Coronary artery (tissue), 2 donors: ENCODE data around the gene FLYWCH1.
"Not testable (repeated sequence)": the region's sequence is repeated elsewhere in the genome, so short reads cannot be mapped to it uniquely, and the experiment has no call there.

ENCODE experiments used
- DNase-seq: peaks from one replicate; pipeline ENCODE4 v3.0.0-alpha.2; 2017; ENCODE audit warnings: low spot score
- H3K27ac ChIP-seq, 2 donors: fragments of 200-600 bp; sonication (generic); one replicate each; pipeline ENCODE4 v1.5.1; 2016 to 2019
- H3K4me3 ChIP-seq: fragments of 200-600 bp; sonication (generic); 2 replicates; pipeline ENCODE4 v1.5.1; 2016; ENCODE audit warnings: mild to moderate bottlenecking, moderate library complexity
- TF ChIP-seq, protein P1 (sequence below): fragments of 200-600 bp; sonication (generic); IDR thresholded peaks from one replicate; pipeline ENCODE4 v1.5.1; 2019; ENCODE audit warnings: antibody characterized with exemption

FLYWCH1 gene

DNA sequence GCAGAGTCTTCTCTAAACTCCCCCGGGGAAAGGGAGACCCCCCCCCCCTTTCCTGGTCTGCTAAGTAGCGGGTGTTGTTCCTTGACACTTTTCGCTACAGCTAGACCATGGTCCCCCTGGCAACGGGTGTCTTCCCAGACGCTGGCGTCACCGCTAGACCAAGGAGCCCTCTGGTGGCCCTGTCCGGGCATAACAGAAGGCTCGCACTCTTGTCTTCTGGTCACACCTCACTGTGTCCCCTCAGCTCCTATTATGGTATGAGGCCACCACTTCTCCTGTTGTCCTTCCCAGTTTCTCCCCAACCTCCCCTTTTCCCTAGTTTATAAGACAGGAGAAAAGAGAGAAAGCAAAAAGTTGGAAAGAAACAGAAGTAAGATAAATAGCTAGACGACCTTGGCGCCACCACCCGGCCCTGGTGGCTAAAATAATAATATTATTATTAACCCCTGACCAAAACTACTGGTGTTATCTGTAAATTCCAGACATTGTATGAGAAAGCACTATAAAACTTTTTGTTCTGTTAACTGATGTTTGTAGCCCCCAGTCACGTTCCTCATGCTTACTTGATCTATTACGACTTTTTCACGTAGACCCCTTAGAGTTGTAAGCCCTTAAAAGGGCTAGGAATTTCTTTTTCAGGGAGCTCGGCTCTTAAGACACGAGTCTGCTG, 4.5 kb upstream of the FLYWCH1 start:
- peak; percentile 74 for DNase-seq
- not testable (repeated sequence) for H3K4me3 ChIP-seq
- TF ChIP-seq, protein P1, sequence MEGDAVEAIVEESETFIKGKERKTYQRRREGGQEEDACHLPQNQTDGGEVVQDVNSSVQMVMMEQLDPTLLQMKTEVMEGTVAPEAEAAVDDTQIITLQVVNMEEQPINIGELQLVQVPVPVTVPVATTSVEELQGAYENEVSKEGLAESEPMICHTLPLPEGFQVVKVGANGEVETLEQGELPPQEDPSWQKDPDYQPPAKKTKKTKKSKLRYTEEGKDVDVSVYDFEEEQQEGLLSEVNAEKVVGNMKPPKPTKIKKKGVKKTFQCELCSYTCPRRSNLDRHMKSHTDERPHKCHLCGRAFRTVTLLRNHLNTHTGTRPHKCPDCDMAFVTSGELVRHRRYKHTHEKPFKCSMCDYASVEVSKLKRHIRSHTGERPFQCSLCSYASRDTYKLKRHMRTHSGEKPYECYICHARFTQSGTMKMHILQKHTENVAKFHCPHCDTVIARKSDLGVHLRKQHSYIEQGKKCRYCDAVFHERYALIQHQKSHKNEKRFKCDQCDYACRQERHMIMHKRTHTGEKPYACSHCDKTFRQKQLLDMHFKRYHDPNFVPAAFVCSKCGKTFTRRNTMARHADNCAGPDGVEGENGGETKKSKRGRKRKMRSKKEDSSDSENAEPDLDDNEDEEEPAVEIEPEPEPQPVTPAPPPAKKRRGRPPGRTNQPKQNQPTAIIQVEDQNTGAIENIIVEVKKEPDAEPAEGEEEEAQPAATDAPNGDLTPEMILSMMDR: peak; percentile 31

DNA sequence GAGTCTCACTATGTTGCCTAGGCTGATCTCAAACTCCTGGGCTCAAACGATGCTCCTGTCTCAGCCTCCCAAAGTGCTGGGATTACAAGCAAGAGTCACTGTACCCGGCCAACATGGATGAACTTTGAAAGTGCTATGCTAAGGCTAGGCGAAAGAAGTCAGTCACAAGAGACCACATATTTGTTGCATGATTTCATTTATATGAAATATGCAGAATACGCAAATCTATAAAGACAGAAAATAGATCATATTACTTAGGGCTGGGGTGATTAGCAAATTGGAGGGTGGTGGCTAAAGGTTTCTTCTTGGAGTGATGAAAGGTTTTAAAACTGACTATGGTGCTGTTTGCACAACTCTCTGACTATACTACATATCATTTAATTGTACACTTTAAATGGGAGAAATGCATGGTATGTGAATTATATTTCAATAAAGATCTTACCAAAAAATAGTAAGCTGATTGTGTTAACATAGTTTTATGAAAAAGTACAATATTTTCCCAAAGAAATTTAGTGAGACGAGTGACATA, 1.2 kb upstream of the FLYWCH1 start:
- TF ChIP-seq, protein P1: no peak
- H3K4me3 ChIP-seq: no peak overlapping the region
- no peak overlapping the region for H3K27ac ChIP-seq
- DNase-seq: no peak

More for the DNA sequence above, 4.5 kb upstream of the FLYWCH1 start:
- H3K27ac ChIP-seq: not testable (repeated sequence)

DNA sequence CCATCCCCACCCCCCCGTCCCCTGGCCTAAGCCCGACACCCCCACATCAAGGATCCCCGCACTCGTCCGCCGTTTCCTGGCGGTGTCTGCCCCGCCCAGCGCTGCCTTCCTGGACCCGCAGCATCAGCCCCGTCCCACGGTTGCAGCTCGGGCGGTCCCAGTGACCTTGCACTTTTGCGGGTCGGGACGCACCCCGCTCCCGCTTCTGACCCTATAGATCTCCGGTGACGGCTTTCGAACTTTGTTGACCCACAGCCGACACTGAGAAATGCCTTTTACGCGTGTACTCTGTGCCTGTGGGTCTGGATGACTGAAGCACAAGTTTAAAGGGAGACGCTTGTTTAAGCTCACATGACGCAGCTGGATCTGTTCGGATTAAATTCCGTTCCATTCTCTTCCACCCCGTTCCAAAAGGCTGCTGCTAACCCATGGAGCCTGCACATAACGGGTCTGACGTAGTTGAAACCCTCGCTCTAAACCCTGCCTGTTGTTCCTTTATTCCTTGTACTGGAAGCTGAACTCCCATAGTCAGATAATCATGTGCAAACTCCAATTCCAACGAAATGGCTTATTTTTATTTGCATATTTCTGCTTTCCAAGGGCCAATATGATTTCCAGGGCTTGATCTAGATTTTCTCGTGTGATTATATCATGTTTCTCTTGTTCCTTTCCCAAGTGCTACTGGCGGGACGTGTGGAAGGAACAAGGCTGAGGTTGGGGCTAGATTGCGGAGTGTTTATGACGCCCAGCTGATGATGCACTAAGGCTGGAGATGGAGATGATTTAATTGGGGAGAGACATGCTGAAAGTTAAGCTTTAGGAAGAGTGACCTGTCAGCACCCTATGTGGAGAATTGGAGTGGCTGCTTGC, 834 bp downstream of the FLYWCH1 start:
- no peak for DNase-seq
- H3K27ac ChIP-seq: peak overlapping the region; percentile 92 to 93
- TF ChIP-seq, protein P1: no peak
- H3K4me3 ChIP-seq: peak overlapping the region; percentile 86

GRCh38 chr16:2913603-2914002, 1.9 kb downstream of the FLYWCH1 start:
- Histone ChIP-seq H3K27ac (peak overlapping the region in 1 of 2 donors; percentile 92), H3K4me3 (peak overlapping the region; percentile 86)
- DNase-seq: no peak
- TF ChIP-seq, protein P1: no peak

DNA sequence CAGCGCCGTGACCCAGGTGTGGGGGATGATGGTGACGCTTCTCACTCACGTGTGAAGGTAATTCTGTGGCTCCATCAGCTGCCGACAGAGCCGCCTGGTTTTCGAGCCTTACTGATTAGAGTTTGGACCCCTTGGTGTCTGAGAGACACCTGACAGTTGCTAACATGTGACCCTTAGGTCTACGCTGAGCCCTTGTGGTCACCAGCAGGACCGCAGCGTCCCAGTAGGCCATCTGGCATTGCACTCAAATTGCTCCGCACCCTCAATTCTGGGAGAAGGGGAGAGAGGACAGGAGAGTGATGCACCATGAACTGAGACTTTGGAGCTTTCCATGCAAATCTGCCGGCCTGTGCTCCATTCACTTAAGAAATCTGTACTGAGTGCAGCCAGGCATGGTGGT, 2.5 kb downstream of the FLYWCH1 start:
- no peak overlapping the region for H3K4me3 ChIP-seq
- TF ChIP-seq, protein P1: no peak
- H3K27ac ChIP-seq: no peak overlapping the region
- DNase-seq: no peak

- Histone ChIP-seq H3K27ac (no peak overlapping the region), H3K4me3 (no peak overlapping the region)
- no peak for DNase-seq
- TF ChIP-seq, protein P1: no peak
Measured at GRCh38 chr16:2915196-2915929, 3.6 kb downstream of the FLYWCH1 start.
